ENCODE data around the gene OVCH2.

GRCh38 chr11:7689239-7689638 lies 17.0 kb downstream of the OVCH2 start:
- TF ChIP-seq POLR2A (IDR thresholded peaks at IDR 0.05; ENCODE audit: low read depth) (no peak), CTCF (IDR thresholded peaks at IDR 0.05) (no peak), POLR2AphosphoS5 (IDR thresholded peaks at IDR 0.05) (no peak)

Measured in esophagus muscularis mucosa (tissue), 3 donors.